SK-N-SH treated with all-trans-retinoic acid at 6 μM for 48 hours (cell line): ENCODE measurements around the gene SLC7A8.

Source experiments
- ATAC-seq: fragments of 200-7000 bp; cut with Tn5 transposase; 3 replicates; pipeline ENCODE4 v1.9.1; 2020; ENCODE audit warnings: mild to moderate bottlenecking, moderate library complexity
- ARNTL ChIP-seq: fragments of 450-650 bp; formaldehyde crosslinking; IDR thresholded peaks from 2 replicates; pipeline ENCODE4 v1.5.0; 2020; ENCODE audit warnings: low read depth, mild to moderate bottlenecking, moderate library complexity, borderline replicate concordance
- BACH2 ChIP-seq: fragments of 250-450 bp; sonication (Bioruptor Pico); IDR thresholded peaks from 2 replicates; pipeline ENCODE4 v1.9.0; 2021; ENCODE audit warnings: mild to moderate bottlenecking, borderline replicate concordance
- CREB5 ChIP-seq: fragments of 250-450 bp; sonication (Bioruptor Pico); IDR thresholded peaks from 2 replicates; pipeline ENCODE4 v1.5.1; 2020; ENCODE audit warnings: low read depth, mild to moderate bottlenecking, moderate library complexity
- CSDC2 ChIP-seq: fragments of 250-450 bp; sonication (Bioruptor Pico); IDR thresholded peaks from 2 replicates; pipeline ENCODE4 v1.5.0; 2020; ENCODE audit warnings: mild to moderate bottlenecking, moderate library complexity
- CSRNP3 ChIP-seq: fragments of 250-450 bp; sonication (Bioruptor Pico); IDR thresholded peaks from 2 replicates; pipeline ENCODE4 v1.5.1; 2021; ENCODE audit warnings: mild to moderate bottlenecking, moderate library complexity
- ESRRG ChIP-seq: fragments of 250-450 bp; sonication (Bioruptor Pico); IDR thresholded peaks from 2 replicates; pipeline ENCODE4 v1.6.1; 2021; ENCODE audit warnings: mild to moderate bottlenecking
- GLIS3 ChIP-seq: fragments of 250-450 bp; sonication (Bioruptor Pico); IDR thresholded peaks from 2 replicates; pipeline ENCODE4 v1.5.0; 2020; ENCODE audit warnings: mild to moderate bottlenecking, moderate library complexity
- ISL1 ChIP-seq: fragments of 250-450 bp; sonication (Bioruptor Pico); IDR thresholded peaks from 2 replicates; pipeline ENCODE4 v2.1.2; 2022; ENCODE audit warnings: mild to moderate bottlenecking, moderate library complexity
- OSR1 ChIP-seq: fragments of 250-450 bp; sonication (Bioruptor Pico); IDR thresholded peaks from 2 replicates; pipeline ENCODE4 v1.8.0; 2022; ENCODE audit warnings: moderate library complexity, mild to moderate bottlenecking, inconsistent platforms
- PATZ1 ChIP-seq: fragments of 250-450 bp; sonication (Bioruptor Pico); IDR thresholded peaks from 2 replicates; pipeline ENCODE4 v1.8.0; 2020; ENCODE audit warnings: mild to moderate bottlenecking, moderate library complexity, borderline replicate concordance
- PPARA ChIP-seq: fragments of 250-450 bp; sonication (Bioruptor Pico); IDR thresholded peaks from 2 replicates; pipeline ENCODE4 v1.5.0; 2020; ENCODE audit warnings: mild to moderate bottlenecking, borderline replicate concordance
- RARB ChIP-seq: fragments of 250-450 bp; sonication (Bioruptor Pico); IDR thresholded peaks from 2 replicates; pipeline ENCODE4 v1.8.0; 2021; ENCODE audit warnings: mild to moderate bottlenecking, moderate library complexity
- TCF4 ChIP-seq: fragments of 250-450 bp; sonication (Bioruptor Pico); IDR thresholded peaks from 2 replicates; pipeline ENCODE4 v1.8.0; 2021; ENCODE audit warnings: mild to moderate bottlenecking, moderate library complexity, borderline replicate concordance
- TSHZ2 ChIP-seq: fragments of 250-450 bp; sonication (Bioruptor Pico); IDR thresholded peaks from 2 replicates; pipeline ENCODE4 v1.5.0; 2020; ENCODE audit warnings: mild to moderate bottlenecking, moderate library complexity
- ZC3H10 ChIP-seq: fragments of 250-450 bp; sonication (Bioruptor Pico); IDR thresholded peaks from 2 replicates; pipeline ENCODE4 v1.5.1; 2021; ENCODE audit warnings: mild to moderate bottlenecking, moderate library complexity
- ZFP3 ChIP-seq: fragments of 250-450 bp; sonication (Bioruptor Pico); IDR thresholded peaks from 2 replicates; pipeline ENCODE4 v1.5.0; 2020; ENCODE audit warnings: mild to moderate bottlenecking, moderate library complexity
- ZFP30 ChIP-seq: fragments of 450-650 bp; formaldehyde crosslinking; IDR thresholded peaks from 2 replicates; pipeline ENCODE4 v1.5.0; 2022; ENCODE audit warnings: mild to moderate bottlenecking, moderate library complexity
- ZNF70 ChIP-seq: fragments of 450-650 bp; formaldehyde crosslinking; IDR thresholded peaks from 2 replicates; pipeline ENCODE4 v1.5.0; 2020; ENCODE audit warnings: mild to moderate bottlenecking, moderate library complexity
- ZNF8 ChIP-seq: fragments of 450-650 bp; formaldehyde crosslinking; IDR thresholded peaks from 2 replicates; pipeline ENCODE4 v1.5.0; 2020; ENCODE audit warnings: mild to moderate bottlenecking, moderate library complexity

Gene SLC7A8

GRCh38 chr14:23136566-23137133, 46.8 kb downstream of the SLC7A8 start (continued):
- TF ChIP-seq PATZ1 (CRISPR knock-in tag) (no peak), ISL1 (CRISPR knock-in tag) (no peak), ZFP30 (CRISPR knock-in tag) (no peak), CREB5 (CRISPR knock-in tag) (no peak)

- ATAC-seq: no peak
- TF ChIP-seq RARB (no peak), ZNF8 (CRISPR knock-in tag) (no peak), CSRNP3 (CRISPR knock-in tag) (no peak), CSDC2 (CRISPR knock-in tag) (no peak), ZC3H10 (CRISPR knock-in tag) (no peak), OSR1 (CRISPR knock-in tag) (no peak), TCF4 (CRISPR knock-in tag) (no peak), GLIS3 (CRISPR knock-in tag) (no peak), TSHZ2 (no peak), ZNF70 (CRISPR knock-in tag) (no peak), ESRRG (CRISPR knock-in tag) (no peak), CREB5 (CRISPR knock-in tag) (no peak), ARNTL (CRISPR knock-in tag) (no peak)
Measured at GRCh38 chr14:23132970-23133369, 50.5 kb downstream of the SLC7A8 start.

GRCh38 chr14:23131482-23131881, 52.0 kb downstream of the SLC7A8 start:
- no peak for ATAC-seq

More at GRCh38 chr14:23131482-23131881, 52.0 kb downstream of the SLC7A8 start:
- TF ChIP-seq PPARA (no peak), CREB5 (CRISPR knock-in tag) (no peak), TSHZ2 (no peak), BACH2 (CRISPR knock-in tag) (no peak), ZFP30 (CRISPR knock-in tag) (no peak), ZFP3 (CRISPR knock-in tag) (no peak), ZC3H10 (CRISPR knock-in tag) (no peak), ZNF70 (CRISPR knock-in tag) (no peak), ISL1 (CRISPR knock-in tag) (no peak), PATZ1 (CRISPR knock-in tag) (no peak), OSR1 (CRISPR knock-in tag) (no peak), ESRRG (CRISPR knock-in tag) (no peak), RARB (no peak)
